Measurements from ENCODE around the gene URGCP. TPM values are rescaled to one million over a fixed set of nuclear protein-coding genes. Genes with fewer than 3 reads are reported as not detected.

URGCP gene
- total RNA-seq, 2 experiments from 2014 or later: 18.8 to 19.4 TPM

GRCh38 chr7:43884617-43885016, 21.8 kb downstream of the URGCP start:
- Mint-ChIP-seq H3K4me1 (ENCODE audit: low read depth) (peaks cover 12% of the 10 kb centered on the region), H3K27ac (no peak overlapping the region), H3K27me3 (no peaks in the 10 kb centered on the region), H3K4me3 (no peak overlapping the region), H3K9me3 (no peaks in the 10 kb centered on the region), H3K36me3 (ENCODE audit: low read depth) (peaks cover 22% of the 10 kb centered on the region)
- ChIA-PET CTCF (interaction anchor here (1.3 kb wide), 1 partner anchor 19 kb away, joined by 4 read pairs; no protein-coding TSS in a partner anchor), POLR2A (interaction anchor here (0.6 to 1.4 kb wide), 3 partner anchors 13 to 41 kb away, joined by 3 to 5 read pairs (median 3); partner anchors contain the start of genes MRPS24 and UBE2D4)
- ATAC-seq (no peak), DNase-seq (no peak)
- intact Hi-C loops (cut with micrococcal nuclease): no loop called here
- TF ChIP-seq CTCF (IDR thresholded peaks at IDR 0.05): no peak

- no peak for ATAC-seq
- Mint-ChIP-seq H3K4me3 (no peak overlapping the region), H3K9me3 (no peaks in the 10 kb centered on the region), H3K36me3 (ENCODE audit: low read depth) (peaks cover 22% of the 10 kb centered on the region), H3K27me3 (no peaks in the 10 kb centered on the region), H3K4me1 (ENCODE audit: low read depth) (peaks cover 8% of the 10 kb centered on the region), H3K27ac (no peak overlapping the region)
- TF ChIP-seq CTCF (IDR thresholded peaks at IDR 0.05): no peak
- DNase-seq: no peak
- intact Hi-C loops (cut with micrococcal nuclease): no loop called here
- ChIA-PET POLR2A (interaction anchor here (0.6 to 1.4 kb wide), 2 partner anchors 14 to 42 kb away, joined by 3 to 5 read pairs; partner anchors contain the start of gene UBE2D4), CTCF (interaction anchor here (1.0 to 1.3 kb wide), 2 partner anchors 12 to 20 kb away, joined by 3 to 4 read pairs; no protein-coding TSS in a partner anchor)
Measured at GRCh38 chr7:43884209-43884608, 22.2 kb downstream of the URGCP start.

GRCh38 chr7:43880596-43880995, 25.8 kb downstream of the URGCP start:
- CTCF ChIA-PET: no interaction called here

GRCh38 chr7:43879477-43879876, 26.9 kb downstream of the URGCP start:
- ChIA-PET POLR2A (interaction anchor here (0.6 to 1.2 kb wide), 3 partner anchors 10 to 622 kb away, joined by 3 to 5 read pairs (median 4); partner anchors contain the start of gene MRPS24), CTCF (interaction anchor here (1.3 kb wide), 1 partner anchor 40 kb away, joined by 5 read pairs; no protein-coding TSS in a partner anchor)
- H3K9me3 Mint-ChIP-seq: no peaks in the 10 kb centered on the region
- TF ChIP-seq CTCF (IDR thresholded peaks at IDR 0.05): no peak
- ATAC-seq (no peak), DNase-seq (no peak)
- no peak overlapping the region for H3K27ac Mint-ChIP-seq
- no peak overlapping the region for H3K4me3 Mint-ChIP-seq
- intact Hi-C loops (cut with micrococcal nuclease): no loop called here
- no peaks in the 10 kb centered on the region for H3K27me3 Mint-ChIP-seq
- no peaks in the 10 kb centered on the region for H3K4me1 Mint-ChIP-seq (ENCODE audit: low read depth)
- H3K36me3 Mint-ChIP-seq (ENCODE audit: low read depth): peaks cover 50% of the 10 kb centered on the region

More at GRCh38 chr7:43880596-43880995, 25.8 kb downstream of the URGCP start:
- H3K4me3 Mint-ChIP-seq: no peak overlapping the region
- POLR2A ChIA-PET: no interaction called here
- no peaks in the 10 kb centered on the region for H3K4me1 Mint-ChIP-seq (ENCODE audit: low read depth)
- no peak for TF ChIP-seq CTCF (IDR thresholded peaks at IDR 0.05)
- no peaks in the 10 kb centered on the region for H3K27me3 Mint-ChIP-seq
- intact Hi-C loops (cut with micrococcal nuclease): no loop called here
- peaks cover 45% of the 10 kb centered on the region for H3K36me3 Mint-ChIP-seq (ENCODE audit: low read depth)
- DNase-seq (no peak), ATAC-seq (no peak)
- no peak overlapping the region for H3K27ac Mint-ChIP-seq
- H3K9me3 Mint-ChIP-seq: no peaks in the 10 kb centered on the region

GRCh38 chr7:43878867-43879266, 27.5 kb downstream of the URGCP start:
- Mint-ChIP-seq H3K4me3 (no peak overlapping the region), H3K9me3 (no peaks in the 10 kb centered on the region), H3K27ac (no peak overlapping the region), H3K27me3 (no peaks in the 10 kb centered on the region), H3K4me1 (ENCODE audit: low read depth) (no peaks in the 10 kb centered on the region), H3K36me3 (ENCODE audit: low read depth) (peaks cover 48% of the 10 kb centered on the region)
- DNase-seq (no peak), ATAC-seq (no peak)
- no peak for TF ChIP-seq CTCF (IDR thresholded peaks at IDR 0.05)
- POLR2A ChIA-PET: interaction anchor here (1.2 kb wide), 1 partner anchor 9 kb away, joined by 3 read pairs; the partner anchor contains the start of gene MRPS24
- CTCF ChIA-PET: interaction anchor here (1.3 kb wide), 1 partner anchor 40 kb away, joined by 5 read pairs; no protein-coding TSS in a partner anchor
- intact Hi-C loops (cut with micrococcal nuclease): no loop called here
